Measurements from ENCODE around the gene DRC3.

DNA sequence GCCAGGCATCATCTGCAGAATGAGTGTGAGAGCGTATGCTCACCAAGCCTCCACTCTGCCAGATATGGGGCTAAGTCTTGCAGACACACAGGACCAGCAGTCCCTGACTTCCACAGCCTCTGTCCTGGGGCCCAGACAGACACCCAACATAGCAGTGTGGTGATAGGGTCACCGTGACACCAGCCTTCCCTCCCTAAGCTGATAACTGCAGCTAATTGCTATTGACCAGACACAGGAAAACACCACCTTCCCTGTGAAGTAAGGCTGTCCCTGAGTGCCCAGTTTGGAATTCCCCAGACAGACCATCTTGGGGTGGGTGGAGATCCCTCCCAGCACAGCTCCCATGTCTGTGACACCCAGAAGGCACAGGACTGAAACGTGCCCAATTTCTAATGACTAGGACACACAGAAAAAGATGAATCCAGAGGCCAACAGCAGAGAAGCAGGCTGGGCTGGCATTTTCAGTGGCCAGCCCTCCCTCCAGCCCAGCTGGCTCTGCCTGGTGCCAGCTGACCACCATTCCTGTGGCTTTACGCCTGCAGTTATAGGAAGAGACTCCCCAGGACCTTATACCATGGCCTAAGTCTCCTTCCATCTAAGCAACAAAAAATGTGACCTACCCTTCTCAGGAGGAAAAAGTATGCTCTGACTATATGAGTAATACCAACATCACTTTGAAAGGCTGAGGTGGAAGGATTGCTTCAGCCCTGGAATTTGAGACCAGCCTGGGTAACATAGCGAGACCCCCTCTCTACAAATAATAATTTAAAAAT, 36.0 kb downstream of the DRC3 start:
- TF ChIP-seq DPF2 (IDR thresholded peaks at IDR 0.05) (no peak), CHD1 (IDR thresholded peaks at IDR 0.05; ENCODE audit: low read depth, low read length) (no peak), POLR2A (IDR thresholded peaks at IDR 0.05; ENCODE audit: low read depth, low read length) (no peak), SREBF2 (IDR thresholded peaks at IDR 0.05; ENCODE audit: low read length) (no peak), EZH2 (IDR thresholded peaks at IDR 0.05; ENCODE audit: borderline replicate concordance, control insufficient read depth, low read depth, low read length) (no peak), ATF7 (IDR thresholded peaks at IDR 0.05; ENCODE audit: low read depth) (no peak), NRF1 (conservative IDR thresholded peaks at IDR 0.05; ENCODE audit: low read depth, low read length) (no peak)
